Stimulated activated CD8-positive, alpha-beta memory T cell treated with anti-CD3 and anti-CD28 coated beads, Interleukin-15, amount 100 ng/mL, for 1 hour (primary cell): ENCODE measurements around the gene OBSL1.

Experiments
- DNase-seq: peaks from one replicate; pipeline ENCODE4 v3.0.0-alpha.2; 2020; ENCODE audit warnings: low read depth

The OBSL1 gene

GRCh38 chr2:219571311-219572236 is at the start of gene OBSL1:
Gene OBSL1, minus strand, starts transcription at chr2:219571539. Its CDS starts 307 bp downstream, at chr2:219571232.
- DNase-seq: no peak

- no peak for DNase-seq
These were observed 49.2 kb upstream of the OBSL1 start for GRCh38 chr2:219620546-219620945.

- DNase-seq: no peak
These were observed 47.9 kb upstream of the OBSL1 start for GRCh38 chr2:219619235-219619634.

GRCh38 chr2:219618733-219619122 is 47.4 kb upstream of the OBSL1 start:
- DNase-seq: no peak

- no peak for DNase-seq
These were observed 45.2 kb upstream of the OBSL1 start for GRCh38 chr2:219616550-219616949.

- no peak for DNase-seq
These were observed 44.6 kb upstream of the OBSL1 start for GRCh38 chr2:219615894-219616293.

GRCh38 chr2:219615036-219615435 is 43.7 kb upstream of the OBSL1 start:
- DNase-seq: no peak

GRCh38 chr2:219614076-219614860 is 42.9 kb upstream of the OBSL1 start:
- DNase-seq: no peak

- no peak for DNase-seq
These were observed 42.2 kb upstream of the OBSL1 start for GRCh38 chr2:219613461-219614070.

- no peak for DNase-seq
These were observed 41.4 kb upstream of the OBSL1 start for GRCh38 chr2:219612577-219613286.

- no peak for DNase-seq
These were observed 40.7 kb upstream of the OBSL1 start for GRCh38 chr2:219611866-219612576.

GRCh38 chr2:219611306-219611705 is 40.0 kb upstream of the OBSL1 start:
- no peak for DNase-seq

- no peak for DNase-seq
These were observed 37.9 kb upstream of the OBSL1 start for GRCh38 chr2:219609149-219609750.

- DNase-seq: no peak
These were observed 37.1 kb upstream of the OBSL1 start for GRCh38 chr2:219608399-219608964.

- no peak for DNase-seq
These were observed 36.6 kb upstream of the OBSL1 start for GRCh38 chr2:219607931-219608330.

- no peak for DNase-seq
These were observed 34.2 kb upstream of the OBSL1 start for GRCh38 chr2:219605607-219605954.

- no peak for DNase-seq
These were observed 32.4 kb upstream of the OBSL1 start for GRCh38 chr2:219603771-219604170.

- no peak for DNase-seq
These were observed 27.2 kb upstream of the OBSL1 start for GRCh38 chr2:219598308-219599078.

- DNase-seq: peak; percentile 85
These were observed 26.4 kb upstream of the OBSL1 start, which contains the start of gene STK11IP for GRCh38 chr2:219597552-219598307. Gene STK11IP, plus strand, starts transcription at chr2:219597857. Its CDS starts 263 bp downstream, at chr2:219598120.
